Dedifferentiated amniotic fluid mesenchymal stem cell (primary cell): ENCODE measurements around the gene CFAP53.

Experiments
- DNase-seq: peaks from one replicate; pipeline ENCODE4 v3.0.0-alpha.2; 2016; ENCODE audit errors: extremely low spot score

The CFAP53 gene

DNA sequence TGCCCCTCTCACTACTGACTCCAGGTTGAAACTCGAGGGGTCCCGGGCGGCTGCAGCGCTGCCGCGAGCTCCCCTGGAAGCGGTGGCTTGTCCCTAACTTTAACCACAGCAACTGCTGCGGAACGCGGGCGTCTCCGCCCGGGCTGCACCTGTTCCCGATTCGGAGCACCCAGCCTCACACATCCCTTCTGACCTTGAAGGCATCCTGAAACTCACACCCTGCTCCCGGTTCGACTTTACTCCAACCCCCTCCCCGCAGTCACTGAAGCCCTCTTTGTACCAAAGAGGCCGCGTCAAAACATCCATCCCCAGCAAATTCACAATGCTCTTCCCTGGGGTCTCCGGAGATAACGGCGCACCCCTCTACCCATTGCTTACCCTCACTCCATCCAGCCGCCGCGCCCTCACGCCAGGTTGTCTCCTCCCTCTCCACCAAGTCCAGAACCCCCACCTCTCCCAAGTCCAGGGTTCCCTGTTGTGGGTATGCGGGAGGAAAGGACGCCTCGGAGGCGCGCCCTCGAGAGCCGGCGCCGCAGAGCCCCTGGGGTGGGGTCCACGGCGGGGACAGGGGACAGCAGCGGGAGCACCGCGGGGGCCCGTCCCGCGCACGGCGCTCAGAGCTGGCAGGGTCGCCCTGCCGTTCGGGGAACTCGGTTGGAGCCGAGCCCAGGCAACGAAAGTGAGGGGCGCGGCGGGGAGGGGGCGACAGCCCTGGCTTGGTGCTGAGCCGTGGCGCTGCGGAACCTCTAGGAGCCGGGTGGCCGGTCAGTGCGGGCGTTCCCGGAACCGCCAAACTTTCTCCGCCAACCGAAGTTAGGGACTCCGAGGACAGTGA, 72.3 kb downstream of the CFAP53 start:
- DNase-seq, result no peak

DNA sequence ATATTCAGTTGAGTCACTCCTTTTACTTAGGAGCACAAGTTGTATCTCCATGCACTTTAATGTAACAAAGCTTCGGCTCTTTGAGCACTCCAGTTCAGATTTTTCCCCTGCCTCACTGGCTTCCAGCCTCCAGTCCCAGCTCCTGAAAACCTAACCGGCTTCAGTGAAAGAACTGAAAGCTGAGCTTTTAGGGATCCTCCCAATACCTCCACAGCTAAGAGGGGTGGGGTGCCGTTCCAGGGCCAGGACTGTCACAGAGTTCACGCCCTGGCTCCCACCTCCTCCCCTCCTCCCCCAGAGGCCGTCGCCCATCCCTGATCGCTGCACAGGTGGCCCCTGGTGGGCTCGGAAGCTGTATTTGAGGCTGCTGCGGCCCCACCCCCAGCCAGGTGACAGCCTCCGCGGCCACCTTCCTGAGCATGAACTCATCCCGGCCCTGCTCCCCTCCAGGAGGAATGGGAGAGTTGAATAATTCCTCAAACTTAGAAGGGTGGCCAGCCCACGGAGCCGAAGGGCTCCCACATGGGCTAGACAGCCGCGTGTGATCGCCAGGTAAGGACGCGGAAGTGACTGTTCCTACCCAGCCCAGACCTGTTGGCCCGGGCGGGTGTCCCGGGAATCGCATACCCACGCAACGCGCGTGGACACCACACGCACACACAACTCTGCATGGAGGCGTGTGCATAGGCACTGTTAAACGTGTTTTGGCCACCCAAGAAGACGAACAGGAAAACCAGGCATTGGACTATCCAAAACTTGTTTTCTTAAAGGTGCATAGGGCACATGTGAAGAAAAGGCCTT, 73.1 kb downstream of the CFAP53 start:
- DNase-seq, result no peak

DNA sequence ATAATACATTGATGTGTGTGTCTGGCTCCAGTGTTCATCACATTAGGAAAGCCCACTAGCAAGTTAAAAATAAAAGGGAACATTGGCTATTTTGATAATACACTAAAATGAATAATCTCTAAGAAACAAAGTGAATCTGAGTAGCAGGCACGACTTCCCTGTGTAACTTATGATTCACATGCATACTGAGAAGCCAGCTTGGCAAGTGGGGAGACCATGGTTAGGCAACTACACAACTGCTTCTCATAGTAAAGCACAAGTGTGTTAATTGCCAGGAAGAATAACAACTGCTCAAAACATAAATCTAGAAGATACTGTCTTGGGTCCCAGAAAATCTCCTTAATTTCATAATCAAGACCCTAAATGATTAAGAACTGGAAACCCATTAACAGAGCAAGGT, 75.4 kb downstream of the CFAP53 start:
- DNase-seq, result no peak

DNA sequence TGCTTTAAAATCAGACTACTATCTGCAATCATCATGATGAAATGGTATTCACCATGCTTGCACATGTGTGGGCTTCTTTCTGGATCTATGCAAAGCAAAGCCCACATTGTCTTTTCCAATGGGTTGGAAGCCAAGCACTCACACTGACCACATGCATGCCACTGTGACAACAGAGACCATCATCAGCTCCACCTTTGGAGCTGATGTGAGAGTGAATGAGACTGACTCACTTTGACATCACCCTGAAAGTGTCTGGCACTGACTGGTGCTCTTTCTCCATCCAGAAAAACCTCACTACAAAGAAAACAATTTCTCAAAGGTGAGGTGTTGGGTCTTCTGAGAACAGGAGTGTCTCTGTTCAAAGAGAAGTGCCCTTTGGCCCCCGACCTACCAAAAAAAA, 76.1 kb downstream of the CFAP53 start:
- no peak for DNase-seq

DNA sequence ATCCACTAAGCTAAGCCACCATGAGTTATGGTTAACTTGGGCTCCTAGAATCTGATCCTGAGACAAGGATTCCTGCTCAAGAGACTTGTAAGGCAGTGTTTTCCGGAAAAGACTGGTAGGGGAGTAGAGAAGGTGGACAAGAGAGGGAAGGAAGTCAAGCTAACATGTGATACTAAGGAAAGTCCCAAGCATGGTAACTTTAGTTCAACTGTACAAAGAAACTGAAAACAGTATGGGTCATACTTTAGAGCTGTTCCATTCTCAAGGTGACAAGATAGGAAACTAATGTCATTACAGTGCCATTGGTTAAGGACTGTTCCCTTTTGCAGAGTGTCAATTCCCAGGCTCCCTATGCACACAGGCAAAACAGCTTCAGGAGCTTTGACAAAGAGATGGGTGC, 77.1 kb downstream of the CFAP53 start:
- DNase-seq, result no peak

DNA sequence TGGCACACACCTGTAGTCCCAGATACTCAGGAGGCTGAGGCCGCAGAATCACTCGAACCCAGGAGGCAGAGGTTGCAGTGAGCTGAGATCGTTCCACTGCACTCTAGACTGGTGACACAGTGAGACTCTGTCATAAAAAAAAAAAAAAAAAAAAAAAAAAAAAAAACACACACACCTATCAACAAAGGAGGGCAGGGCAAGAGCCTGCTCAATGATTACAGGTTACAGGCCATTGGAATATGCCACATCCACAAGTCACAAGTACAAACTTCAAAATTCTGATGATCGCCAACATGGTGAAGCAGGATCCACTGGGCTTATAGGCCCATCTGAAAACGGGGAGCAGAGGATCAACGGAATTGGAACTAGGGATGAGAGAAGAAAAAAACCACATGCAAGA, 77.6 kb downstream of the CFAP53 start:
- DNase-seq, result peak; percentile 8

DNA sequence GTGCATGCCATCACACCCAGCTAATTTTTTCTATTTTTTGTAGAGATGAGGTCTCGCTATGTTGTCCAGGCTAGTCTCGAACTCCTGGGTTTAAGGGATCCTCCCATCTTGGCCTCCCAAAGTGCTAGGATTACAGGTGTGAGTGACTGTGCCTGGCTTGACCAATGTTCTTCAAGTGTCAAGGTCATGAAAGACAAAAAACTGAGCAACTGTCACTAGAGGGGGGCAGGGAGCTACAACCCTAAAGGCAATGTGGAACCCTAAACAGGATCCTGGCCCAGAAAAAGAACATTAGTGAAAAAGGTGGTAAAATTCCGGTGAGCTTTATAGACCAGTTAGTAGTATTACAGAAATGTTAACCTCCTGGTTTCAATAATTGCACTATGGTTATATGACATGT, 78.6 kb downstream of the CFAP53 start:
- DNase-seq, result peak; percentile 2

DNA sequence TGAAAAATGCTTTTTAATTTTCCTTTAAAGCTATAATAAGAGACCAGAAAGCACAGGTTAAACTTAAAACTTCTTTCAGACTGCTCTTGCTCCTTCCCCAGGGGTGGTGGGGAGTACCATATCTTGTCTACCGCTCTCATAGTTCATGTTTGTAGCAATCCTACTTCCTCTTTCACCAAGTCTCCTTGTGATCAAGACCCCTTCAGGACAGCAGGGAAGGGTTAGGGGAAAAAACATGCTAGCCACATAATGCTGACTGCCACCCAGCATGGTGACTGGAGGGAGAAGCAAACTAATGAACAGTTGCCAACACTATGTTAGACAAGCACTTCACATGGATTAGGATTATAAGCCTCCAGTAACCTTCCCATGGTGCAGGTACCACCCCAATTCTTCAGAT, 79.9 kb downstream of the CFAP53 start:
- DNase-seq, result peak; percentile 8

DNA sequence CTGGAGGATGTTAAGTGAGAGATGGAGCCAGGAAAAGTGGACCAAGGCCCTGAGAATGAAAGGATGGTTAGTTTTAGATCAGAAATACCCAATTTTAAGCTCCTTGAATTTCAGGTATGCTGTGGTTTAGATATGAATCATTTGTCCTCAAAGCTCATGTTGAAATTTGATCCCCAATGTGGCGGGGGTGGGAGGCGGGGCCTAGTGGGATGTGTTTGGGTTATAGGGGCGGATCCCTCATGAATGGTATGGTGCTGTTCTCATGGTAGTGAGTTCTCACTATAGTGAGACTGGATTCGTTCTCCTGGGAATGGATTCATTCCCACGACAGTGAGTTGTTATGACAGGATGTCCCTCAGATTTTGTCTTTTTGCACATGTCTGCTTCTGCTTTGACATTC, 82.7 kb downstream of the CFAP53 start:
- peak; percentile 15 for DNase-seq

DNA sequence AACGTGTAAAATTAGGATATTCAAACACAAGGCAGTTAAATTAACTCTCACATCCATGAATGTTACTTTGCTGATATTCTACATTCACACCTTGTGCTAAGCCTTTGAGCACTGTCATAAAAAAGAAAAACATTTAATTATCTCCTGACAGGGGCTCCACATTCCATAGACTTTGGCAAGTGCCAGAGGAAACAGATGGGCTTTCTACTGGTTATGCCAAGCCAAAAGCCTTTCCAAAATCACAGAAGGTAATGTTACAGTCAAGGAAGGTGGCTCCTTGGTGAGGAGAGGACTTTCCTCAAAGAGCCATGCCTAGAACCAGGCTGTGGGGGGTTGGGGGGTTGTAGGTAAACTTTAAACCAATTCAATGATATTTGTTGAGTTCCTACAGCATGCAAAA, 83.8 kb downstream of the CFAP53 start:
- DNase-seq, result no peak

DNA sequence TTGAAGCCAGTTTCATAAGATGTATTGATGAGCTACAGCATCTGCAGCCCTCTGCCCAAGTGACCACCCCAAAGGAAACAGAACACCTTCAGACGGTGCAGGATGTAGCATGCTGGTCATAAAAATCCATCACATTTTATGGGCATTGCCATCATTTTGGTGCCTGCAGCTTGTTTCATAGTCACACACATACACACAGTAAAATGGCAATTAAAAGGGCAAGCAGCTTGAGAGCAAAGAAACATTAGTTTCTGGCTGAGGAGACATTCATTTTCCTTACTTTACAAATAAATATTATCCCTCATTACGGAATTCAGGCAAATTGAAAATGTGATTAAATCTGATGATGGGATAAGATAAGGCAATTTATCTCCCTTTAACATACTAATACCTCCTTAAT, 84.7 kb downstream of the CFAP53 start:
- no peak for DNase-seq

DNA sequence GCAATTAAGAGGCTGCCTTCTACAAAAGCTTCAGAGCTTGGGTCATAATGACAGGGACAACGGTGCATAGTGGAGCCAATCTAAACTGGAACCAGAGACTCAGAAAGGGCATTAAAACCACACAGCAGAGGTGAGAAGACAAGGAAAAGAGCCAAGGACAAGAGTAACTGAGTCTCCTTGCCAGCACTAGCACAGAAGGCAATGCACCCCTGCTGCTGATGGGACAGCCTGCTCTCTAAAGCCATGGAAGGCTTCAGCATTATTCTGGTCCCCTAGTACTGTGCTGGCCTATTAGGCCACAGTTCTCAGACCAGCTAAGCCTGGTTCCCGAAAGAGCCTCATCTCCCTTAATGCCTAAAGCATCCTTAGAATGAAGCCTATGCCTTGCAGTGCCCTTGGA, 86.8 kb downstream of the CFAP53 start:
- no peak for DNase-seq

DNA sequence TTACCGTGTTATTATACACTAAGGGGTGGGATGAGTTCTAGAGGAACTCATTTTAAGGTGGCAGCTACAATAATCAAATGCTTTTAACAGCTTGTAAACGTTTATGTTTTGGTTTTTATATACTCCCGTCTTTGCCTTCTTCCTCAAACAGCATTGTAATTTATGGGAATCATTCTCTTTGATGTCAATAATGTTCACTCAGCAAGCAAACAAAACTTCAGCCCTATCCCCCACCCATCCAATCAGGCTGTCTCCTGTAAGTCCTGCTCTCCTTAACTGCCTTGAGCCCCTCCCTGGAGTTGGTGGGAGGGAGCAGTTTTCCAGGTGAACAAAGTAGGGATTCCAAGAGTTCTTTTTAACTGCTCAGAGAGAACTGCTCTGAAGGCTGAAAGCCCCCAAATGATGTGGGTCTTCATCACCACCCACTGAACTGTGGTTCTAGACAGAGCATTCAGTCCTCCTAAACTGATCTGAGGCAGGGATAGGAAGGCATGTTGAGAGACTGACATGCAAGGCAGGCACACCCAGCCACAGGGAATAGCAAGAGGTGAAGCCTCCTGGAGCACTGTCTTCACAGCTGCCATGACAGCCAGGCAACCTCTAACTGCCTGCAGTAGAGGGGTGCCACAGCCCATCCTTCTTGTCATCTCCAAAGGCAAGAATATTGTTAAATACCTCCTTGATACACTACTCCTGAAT, 88.9 kb downstream of the CFAP53 start:
- no peak for DNase-seq
